Activated CD4-positive, CD25-positive, alpha-beta regulatory T cell treated with anti-CD3 and anti-CD28 coated beads, Interleukin-2, amount 50 U/mL, for 16 hours (primary cell): ENCODE results near the gene SCO2.
A peak's percentile ranks its signal among the peaks of the same experiment; 100 is the strongest.
"Not testable (repeated sequence)": the region's sequence is repeated elsewhere in the genome, so short reads cannot be mapped to it uniquely, and the experiment has no call there.

Experiments used
- DNase-seq: peaks from one replicate; pipeline ENCODE4 v3.0.0-alpha.2; 2020; ENCODE audit warnings: low read depth, low spot score

SCO2 gene

GRCh38 chr22:50551160-50551752 lies 25.9 kb upstream of the SCO2 start:
- no peak for DNase-seq

GRCh38 chr22:50550395-50550794 lies 25.0 kb upstream of the SCO2 start:
- no peak for DNase-seq

- no peak for DNase-seq
These were observed 23.8 kb upstream of the SCO2 start for GRCh38 chr22:50548921-50549790.

GRCh38 chr22:50548040-50548920 lies 22.9 kb upstream of the SCO2 start:
- DNase-seq: no peak

- no peak for DNase-seq
These were observed 22.0 kb upstream of the SCO2 start for GRCh38 chr22:50547263-50547985.

GRCh38 chr22:50546326-50547262 lies 21.2 kb upstream of the SCO2 start:
- DNase-seq: no peak

- DNase-seq: no peak
These were observed 20.3 kb upstream of the SCO2 start, which contains the start of gene KLHDC7B for GRCh38 chr22:50545522-50546325. TSS of gene KLHDC7B (plus strand) at chr22:50545899. CDS start at chr22:50546244, 345 bp downstream.

- no peak for DNase-seq
These were observed 19.4 kb upstream of the SCO2 start for GRCh38 chr22:50544746-50545253.

- DNase-seq: peak; percentile 68
These were observed 18.8 kb upstream of the SCO2 start for GRCh38 chr22:50544078-50544745.

GRCh38 chr22:50542416-50542927 lies 17.1 kb upstream of the SCO2 start:
- no peak for DNase-seq

GRCh38 chr22:50541667-50542026 lies 16.2 kb upstream of the SCO2 start:
- not testable (repeated sequence) for DNase-seq

GRCh38 chr22:50540381-50540780 lies 15.0 kb upstream of the SCO2 start:
- no peak for DNase-seq

- no peak for DNase-seq
These were observed 12.4 kb upstream of the SCO2 start for GRCh38 chr22:50537765-50538164.

GRCh38 chr22:50536226-50536625 lies 10.8 kb upstream of the SCO2 start:
- DNase-seq: no peak

GRCh38 chr22:50535113-50535512 lies 9.7 kb upstream of the SCO2 start:
- no peak for DNase-seq

- not testable (repeated sequence) for DNase-seq
These were observed 8.7 kb upstream of the SCO2 start for GRCh38 chr22:50533856-50534711.
